ENCODE measurements around the gene CTNNA2.

The CTNNA2 gene

GRCh38 chr2:79945653-79946445 lies 433.0 kb downstream of the CTNNA2 start:
- TF ChIP-seq GATA2 (IDR thresholded peaks at IDR 0.05; ENCODE audit: low read depth, low read length) (no peak), GATA3 (IDR thresholded peaks at IDR 0.05; ENCODE audit: low read depth, low read length) (no peak)

GRCh38 chr2:79947751-79948150 lies 434.9 kb downstream of the CTNNA2 start:
- no peak for TF ChIP-seq GATA3 (IDR thresholded peaks at IDR 0.05; ENCODE audit: low read depth, low read length)
- TF ChIP-seq GATA2 (IDR thresholded peaks at IDR 0.05; ENCODE audit: low read depth, low read length), result no peak

GRCh38 chr2:79950526-79950925 lies 437.7 kb downstream of the CTNNA2 start:
- no peak for TF ChIP-seq GATA3 (IDR thresholded peaks at IDR 0.05; ENCODE audit: low read depth, low read length)

GRCh38 chr2:79952616-79953015 lies 439.8 kb downstream of the CTNNA2 start:
- TF ChIP-seq GATA3 (IDR thresholded peaks at IDR 0.05; ENCODE audit: low read depth, low read length), result no peak
- no peak for TF ChIP-seq GATA2 (IDR thresholded peaks at IDR 0.05; ENCODE audit: low read depth, low read length)

- no peak for TF ChIP-seq GATA2 (IDR thresholded peaks at IDR 0.05; ENCODE audit: low read depth, low read length)
- TF ChIP-seq GATA3 (IDR thresholded peaks at IDR 0.05; ENCODE audit: low read depth, low read length), result no peak
Observed at GRCh38 chr2:79960035-79960434, 447.2 kb downstream of the CTNNA2 start.

- TF ChIP-seq GATA2 (IDR thresholded peaks at IDR 0.05; ENCODE audit: low read depth, low read length), result no peak
- TF ChIP-seq GATA3 (IDR thresholded peaks at IDR 0.05; ENCODE audit: low read depth, low read length), result no peak
Observed at GRCh38 chr2:79960519-79960918, 447.7 kb downstream of the CTNNA2 start.

GRCh38 chr2:79964966-79965365 lies 452.1 kb downstream of the CTNNA2 start:
- TF ChIP-seq GATA3 (IDR thresholded peaks at IDR 0.05; ENCODE audit: low read depth, low read length) (no peak), GATA2 (IDR thresholded peaks at IDR 0.05; ENCODE audit: low read depth, low read length) (no peak)

- TF ChIP-seq GATA3 (IDR thresholded peaks at IDR 0.05; ENCODE audit: low read depth, low read length) (no peak), GATA2 (IDR thresholded peaks at IDR 0.05; ENCODE audit: low read depth, low read length) (no peak)
Observed at GRCh38 chr2:79966369-79966768, 453.5 kb downstream of the CTNNA2 start.

GRCh38 chr2:79966882-79967281 lies 454.0 kb downstream of the CTNNA2 start:
- TF ChIP-seq GATA3 (IDR thresholded peaks at IDR 0.05; ENCODE audit: low read depth, low read length) (no peak), GATA2 (IDR thresholded peaks at IDR 0.05; ENCODE audit: low read depth, low read length) (no peak)

- no peak for TF ChIP-seq GATA2 (IDR thresholded peaks at IDR 0.05; ENCODE audit: low read depth, low read length)
- TF ChIP-seq GATA3 (IDR thresholded peaks at IDR 0.05; ENCODE audit: low read depth, low read length), result no peak
Observed at GRCh38 chr2:79971807-79972206, 459.0 kb downstream of the CTNNA2 start.

- no peak for TF ChIP-seq GATA3 (IDR thresholded peaks at IDR 0.05; ENCODE audit: low read depth, low read length)
- no peak for TF ChIP-seq GATA2 (IDR thresholded peaks at IDR 0.05; ENCODE audit: low read depth, low read length)
Observed at GRCh38 chr2:79972661-79973060, 459.8 kb downstream of the CTNNA2 start.

- TF ChIP-seq GATA3 (IDR thresholded peaks at IDR 0.05; ENCODE audit: low read depth, low read length) (no peak), GATA2 (IDR thresholded peaks at IDR 0.05; ENCODE audit: low read depth, low read length) (no peak)
Observed at GRCh38 chr2:79975791-79976565, 463.1 kb downstream of the CTNNA2 start.

GRCh38 chr2:79977792-79978191 lies 464.9 kb downstream of the CTNNA2 start:
- TF ChIP-seq GATA2 (IDR thresholded peaks at IDR 0.05; ENCODE audit: low read depth, low read length), result no peak
- TF ChIP-seq GATA3 (IDR thresholded peaks at IDR 0.05; ENCODE audit: low read depth, low read length), result no peak

GRCh38 chr2:79980116-79980515 lies 467.3 kb downstream of the CTNNA2 start:
- TF ChIP-seq GATA3 (IDR thresholded peaks at IDR 0.05; ENCODE audit: low read depth, low read length) (no peak), GATA2 (IDR thresholded peaks at IDR 0.05; ENCODE audit: low read depth, low read length) (no peak)

GRCh38 chr2:79980816-79981215 lies 468.0 kb downstream of the CTNNA2 start:
- TF ChIP-seq GATA3 (IDR thresholded peaks at IDR 0.05; ENCODE audit: low read depth, low read length), result no peak
- no peak for TF ChIP-seq GATA2 (IDR thresholded peaks at IDR 0.05; ENCODE audit: low read depth, low read length)

Data from SH-SY5Y (cell line).